HG03520 (cell line): ENCODE results near the gene PARD3.

Experiments used
- ATAC-seq: cut with Tn5 transposase; IDR thresholded peaks from one replicate; pipeline ENCODE4 v1.9.1; 2021; ENCODE audit warnings: mild to moderate bottlenecking, moderate library complexity; ENCODE audit not compliant: unreplicated experiment

Gene PARD3

GRCh38 chr10:34181553-34182300 is 633.4 kb downstream of the PARD3 start:
- no peak for ATAC-seq

GRCh38 chr10:34180749-34181148 is 634.3 kb downstream of the PARD3 start:
- no peak for ATAC-seq

- no peak for ATAC-seq
Observed at GRCh38 chr10:34179280-34179679, 635.8 kb downstream of the PARD3 start.

DNA sequence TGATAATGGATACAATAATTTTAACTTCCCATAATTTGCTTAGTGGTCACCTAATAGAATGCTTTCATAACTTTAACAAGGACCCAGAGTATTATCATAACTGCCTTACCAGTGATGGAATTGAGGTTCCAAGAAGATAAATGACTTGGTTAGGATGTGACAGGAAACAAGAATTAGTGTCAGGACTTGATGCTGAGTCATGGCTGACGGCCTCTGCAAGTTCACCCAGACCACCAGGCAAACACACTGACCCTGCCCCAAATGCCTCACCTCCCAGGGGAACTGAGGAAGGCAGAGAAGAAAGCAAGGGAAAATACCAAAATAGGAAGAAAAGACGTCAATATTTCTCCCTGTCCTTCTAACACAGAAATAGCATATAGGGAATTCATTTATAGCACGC is 636.3 kb downstream of the PARD3 start:
- no peak for ATAC-seq

DNA sequence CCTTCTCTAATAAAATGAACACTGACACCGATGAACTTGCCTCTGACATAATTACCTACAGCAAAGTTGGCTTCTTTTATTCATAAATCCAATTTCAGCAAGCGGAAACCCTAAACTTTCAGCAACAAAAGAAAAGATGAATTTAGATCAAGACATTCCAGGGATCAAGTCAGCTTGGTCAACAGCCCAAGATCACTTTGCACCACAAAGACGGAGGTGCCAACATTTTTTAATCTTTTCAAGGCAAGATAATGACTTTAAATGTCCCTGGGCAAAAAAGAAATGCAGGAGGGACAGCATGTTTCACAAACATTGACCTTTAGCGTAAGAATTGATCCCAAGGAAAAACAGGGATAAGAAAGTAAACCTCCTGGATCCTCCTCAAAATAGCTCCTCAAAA is 636.9 kb downstream of the PARD3 start:
- no peak for ATAC-seq

GRCh38 chr10:34177445-34177844 is 637.7 kb downstream of the PARD3 start:
- no peak for ATAC-seq

DNA sequence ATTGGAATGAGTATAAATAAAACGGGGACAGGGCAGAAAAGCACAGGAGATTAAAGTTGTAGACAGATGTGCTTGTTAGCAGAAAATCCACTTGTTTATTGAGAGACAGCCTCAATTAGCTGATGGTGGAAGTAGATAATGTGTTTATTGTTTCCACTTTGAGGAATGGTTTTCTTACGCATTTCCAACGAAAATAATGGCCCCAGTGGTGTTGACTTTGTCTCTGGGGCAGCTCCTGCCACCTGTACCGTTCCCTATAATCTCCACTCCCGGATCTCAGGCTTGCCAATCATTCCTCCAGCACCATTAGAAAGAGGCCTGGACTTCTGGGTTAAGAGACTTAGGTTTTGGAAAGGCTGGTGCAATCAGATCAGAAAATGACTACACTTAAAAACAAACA is 638.7 kb downstream of the PARD3 start:
- ATAC-seq = no peak

DNA sequence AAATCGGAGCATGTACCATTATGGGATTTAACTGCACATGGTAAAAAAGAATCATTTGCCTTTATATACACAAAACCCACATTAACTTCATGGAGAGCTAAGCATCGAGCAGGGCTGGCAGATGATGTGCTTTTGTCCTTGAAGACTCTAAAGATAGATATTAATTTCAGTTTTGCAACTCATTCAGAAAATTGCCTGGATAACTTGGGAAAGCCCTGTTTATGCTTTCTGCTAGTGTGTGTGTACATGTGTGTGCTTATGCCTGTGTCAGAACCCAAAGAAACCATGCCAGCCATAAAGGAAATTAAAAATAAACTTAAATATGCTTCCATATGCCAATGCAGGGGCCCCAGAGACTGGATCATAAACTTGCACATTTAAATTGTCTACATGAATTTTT is 640.0 kb downstream of the PARD3 start:
- ATAC-seq = no peak

GRCh38 chr10:34172936-34173533 is 642.1 kb downstream of the PARD3 start:
- ATAC-seq = no peak

DNA sequence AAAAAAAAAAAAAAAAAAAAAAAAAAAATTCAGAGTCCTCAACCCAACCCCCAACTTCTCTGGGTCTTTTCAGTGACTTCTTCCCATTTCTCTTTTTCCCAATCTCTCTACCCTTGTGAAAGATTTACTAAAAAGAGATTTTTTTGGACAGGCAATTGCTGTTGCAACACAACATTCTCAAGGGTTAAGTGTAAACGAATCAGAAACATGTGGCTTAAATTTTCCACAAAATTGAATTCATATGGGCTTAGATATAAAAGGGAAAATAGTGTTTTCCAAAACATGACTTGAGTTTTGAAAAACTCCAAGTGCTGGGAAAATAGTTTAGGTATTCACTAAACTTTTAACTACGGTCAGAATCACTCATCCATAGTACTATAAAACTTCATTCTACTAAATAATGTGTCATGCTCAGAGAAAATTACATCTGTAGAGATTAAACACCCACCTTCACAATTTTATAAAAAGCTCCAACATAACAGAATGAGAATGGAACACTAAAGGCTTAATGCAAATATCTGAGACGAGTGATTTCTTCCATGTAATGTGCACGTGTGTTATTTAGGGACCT is 643.1 kb downstream of the PARD3 start:
- no peak for ATAC-seq

GRCh38 chr10:34169677-34170076 is 645.4 kb downstream of the PARD3 start:
- no peak for ATAC-seq

DNA sequence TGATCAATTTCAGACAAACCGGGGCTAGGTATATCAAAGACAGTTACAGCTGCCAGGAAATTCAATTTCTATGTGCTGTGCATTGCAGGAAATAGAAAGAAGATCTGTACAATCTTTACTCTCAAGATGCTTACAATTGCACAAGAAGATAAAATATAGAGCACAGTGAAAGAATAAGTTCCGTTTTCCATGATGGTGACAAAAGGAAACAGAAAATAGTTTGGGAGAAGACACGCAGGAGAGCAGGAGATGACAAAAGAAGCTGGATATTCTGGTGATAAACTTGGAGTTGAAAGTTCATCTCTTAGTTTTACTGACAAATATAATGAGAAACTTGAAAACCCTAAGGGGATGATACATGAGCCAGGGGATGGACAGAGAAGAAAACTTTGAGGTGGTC is 646.0 kb downstream of the PARD3 start:
- no peak for ATAC-seq

- ATAC-seq = no peak
Observed at GRCh38 chr10:34168439-34168838, 646.7 kb downstream of the PARD3 start.

- no peak for ATAC-seq
Observed at GRCh38 chr10:34166823-34167222, 648.3 kb downstream of the PARD3 start.

DNA sequence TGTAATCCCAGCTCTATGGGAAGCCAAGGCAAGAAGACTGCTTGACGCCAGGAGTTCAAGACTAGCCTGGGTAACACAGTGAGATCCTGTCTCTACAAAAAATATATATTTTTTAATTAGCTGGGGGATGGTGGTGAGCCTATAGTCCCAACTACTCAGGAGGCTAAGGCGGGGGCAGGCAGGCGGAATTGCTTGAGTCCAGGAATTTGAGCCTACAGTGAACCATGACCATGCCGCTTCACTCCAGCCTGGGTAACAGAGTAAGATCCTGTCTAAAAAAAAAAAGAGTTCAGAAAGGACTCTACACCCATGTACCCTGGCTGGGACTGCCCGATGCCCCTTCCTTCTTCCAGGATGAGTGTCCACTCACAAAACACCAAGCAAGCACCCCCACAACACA is 648.7 kb downstream of the PARD3 start:
- ATAC-seq = no peak

DNA sequence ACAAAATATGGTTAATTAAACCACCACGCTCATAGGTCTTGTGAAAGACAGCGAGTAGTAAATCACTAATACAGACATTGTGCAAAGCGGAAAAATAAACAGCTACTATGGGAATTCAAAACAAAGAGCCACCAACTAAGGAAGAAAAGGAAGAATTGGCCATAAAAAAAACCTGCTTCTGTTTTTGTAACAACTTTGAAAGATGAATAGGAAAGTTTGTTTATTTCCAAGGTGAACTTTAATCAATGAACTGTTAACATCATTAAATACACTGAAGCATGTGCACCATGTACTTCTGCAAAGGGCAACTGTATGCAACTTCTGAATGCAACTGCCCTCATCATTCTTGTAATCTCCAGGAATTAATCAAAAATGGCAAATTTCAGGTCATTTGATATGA is 651.1 kb downstream of the PARD3 start:
- ATAC-seq = no peak

- ATAC-seq = no peak
Observed at GRCh38 chr10:34163075-34163905, 651.8 kb downstream of the PARD3 start.

- ATAC-seq = no peak
Observed at GRCh38 chr10:34161777-34162370, 653.2 kb downstream of the PARD3 start.

DNA sequence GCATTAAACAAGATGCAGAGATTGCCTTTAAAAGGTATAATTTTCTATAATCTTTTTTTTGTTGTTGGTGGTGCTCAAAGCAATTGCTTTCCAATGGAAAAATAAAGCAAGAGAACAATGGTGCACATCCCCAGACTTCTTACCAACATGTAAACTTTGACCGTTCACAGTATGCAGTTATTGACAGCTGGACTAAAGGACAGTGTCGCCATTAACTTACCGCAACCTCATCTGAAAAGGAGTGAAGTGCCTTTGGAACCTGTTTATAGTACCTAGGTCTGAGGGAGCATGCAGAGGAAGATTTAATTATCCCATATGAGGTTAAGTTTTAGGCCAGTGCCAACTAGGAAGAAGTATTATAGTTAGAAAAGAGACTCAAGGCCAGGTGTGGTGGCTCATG is 654.5 kb downstream of the PARD3 start:
- ATAC-seq = no peak

- ATAC-seq = no peak
Observed at GRCh38 chr10:34157501-34157900, 657.6 kb downstream of the PARD3 start.

DNA sequence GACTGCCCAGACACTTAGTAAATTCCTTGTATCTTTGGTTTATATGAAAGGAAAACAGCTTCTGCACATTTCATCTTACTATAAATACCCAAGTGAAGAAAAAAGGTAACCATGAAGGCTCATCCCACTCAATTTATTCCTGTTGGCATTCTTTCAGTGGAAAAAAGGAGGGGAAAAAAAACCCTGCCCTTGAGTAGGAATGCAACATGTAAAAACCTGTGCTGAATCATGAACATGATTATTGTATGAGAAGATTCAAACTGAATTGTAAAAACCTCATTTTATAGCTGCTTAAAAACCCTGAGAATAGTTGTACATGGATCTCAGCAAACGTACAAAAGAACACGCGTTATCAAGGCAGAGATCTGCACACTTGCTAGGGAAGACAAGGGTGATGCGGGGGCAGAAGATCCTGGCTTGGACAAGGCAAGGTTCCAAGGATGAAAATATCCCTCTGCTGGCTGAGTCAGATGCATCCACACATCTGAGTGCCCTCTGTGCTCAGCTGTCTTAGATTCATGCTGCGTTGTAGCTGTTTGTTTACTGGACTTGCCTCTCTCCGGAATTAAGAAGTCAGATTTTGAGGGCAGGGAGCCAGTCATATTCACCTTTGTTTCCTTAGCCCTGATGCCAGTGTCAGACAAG is 658.2 kb downstream of the PARD3 start:
- ATAC-seq = no peak
